Activated effector memory CD4-positive, alpha-beta T cell treated with Interleukin-2 at 50 U/mL for 16 hours (primary cell): ENCODE data around the gene SHC1.
"Not testable (repeated sequence)": the region's sequence is repeated elsewhere in the genome, so short reads cannot be mapped to it uniquely, and the experiment has no call there.

ENCODE experiments used
- DNase-seq: peaks from one replicate; pipeline ENCODE4 v3.0.0-alpha.2; 2020

SHC1 gene

DNA sequence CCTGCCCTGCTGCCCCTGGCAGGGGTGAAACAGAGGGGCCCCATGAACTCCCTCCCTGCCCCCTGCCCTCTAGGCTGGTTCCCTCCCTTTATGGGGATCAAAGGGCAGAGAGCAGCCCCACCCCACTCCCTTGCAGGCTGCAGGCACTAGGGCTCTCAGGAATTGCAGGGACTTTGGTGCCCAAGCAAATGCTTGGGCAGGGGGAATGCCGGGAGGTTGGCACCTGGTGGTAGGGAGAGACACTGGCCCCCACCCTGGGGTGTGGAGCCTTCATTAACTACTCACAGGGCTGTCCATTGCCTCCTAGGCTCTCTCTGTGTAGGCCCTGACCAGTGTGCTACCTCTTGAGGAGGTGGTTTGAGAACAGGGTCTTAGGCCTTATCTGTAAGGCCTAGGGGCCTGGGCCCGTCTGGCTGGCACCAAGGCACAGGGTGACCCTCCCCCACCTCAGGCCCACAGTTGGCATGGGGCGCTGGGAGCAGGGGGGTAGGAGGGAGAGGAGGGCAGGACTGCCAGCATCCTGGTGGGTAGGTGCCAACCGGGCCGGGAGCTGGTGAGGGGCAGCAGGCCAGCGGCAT is 36.8 kb upstream of the SHC1 start:
- no peak for DNase-seq

- DNase-seq: no peak
These were observed 36.1 kb upstream of the SHC1 start for GRCh38 chr1:155006601-155007101.

- DNase-seq: no peak
These were observed 34.8 kb upstream of the SHC1 start for GRCh38 chr1:155005076-155006011.

GRCh38 chr1:155004352-155005075 is 34.0 kb upstream of the SHC1 start:
- no peak for DNase-seq

GRCh38 chr1:155003766-155004351 is 33.3 kb upstream of the SHC1 start:
- no peak for DNase-seq

GRCh38 chr1:155003227-155003765 is 32.7 kb upstream of the SHC1 start:
- DNase-seq: no peak

- no peak for DNase-seq
These were observed 32.1 kb upstream of the SHC1 start, which contains the start of gene ZBTB7B for GRCh38 chr1:155002464-155003226. Gene ZBTB7B, plus strand, starts transcription at chr1:155002802. Its CDS starts 11,859 bp downstream, at chr1:155014661.

GRCh38 chr1:155001675-155002463 is 31.3 kb upstream of the SHC1 start:
- peak; percentile 97 for DNase-seq

DNA sequence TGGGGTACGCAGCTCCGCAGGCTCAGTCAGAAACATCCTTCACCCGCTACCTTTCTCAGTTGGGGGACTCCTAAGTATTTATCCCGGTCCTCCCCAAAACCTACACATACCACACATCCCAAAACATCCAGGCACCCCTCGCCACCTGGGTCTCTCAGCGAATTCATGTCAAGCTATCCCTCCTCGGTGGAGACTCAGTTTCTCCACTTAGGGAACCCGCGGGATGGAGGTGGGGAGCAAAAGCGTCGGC is 30.8 kb upstream of the SHC1 start:
- no peak for DNase-seq

DNA sequence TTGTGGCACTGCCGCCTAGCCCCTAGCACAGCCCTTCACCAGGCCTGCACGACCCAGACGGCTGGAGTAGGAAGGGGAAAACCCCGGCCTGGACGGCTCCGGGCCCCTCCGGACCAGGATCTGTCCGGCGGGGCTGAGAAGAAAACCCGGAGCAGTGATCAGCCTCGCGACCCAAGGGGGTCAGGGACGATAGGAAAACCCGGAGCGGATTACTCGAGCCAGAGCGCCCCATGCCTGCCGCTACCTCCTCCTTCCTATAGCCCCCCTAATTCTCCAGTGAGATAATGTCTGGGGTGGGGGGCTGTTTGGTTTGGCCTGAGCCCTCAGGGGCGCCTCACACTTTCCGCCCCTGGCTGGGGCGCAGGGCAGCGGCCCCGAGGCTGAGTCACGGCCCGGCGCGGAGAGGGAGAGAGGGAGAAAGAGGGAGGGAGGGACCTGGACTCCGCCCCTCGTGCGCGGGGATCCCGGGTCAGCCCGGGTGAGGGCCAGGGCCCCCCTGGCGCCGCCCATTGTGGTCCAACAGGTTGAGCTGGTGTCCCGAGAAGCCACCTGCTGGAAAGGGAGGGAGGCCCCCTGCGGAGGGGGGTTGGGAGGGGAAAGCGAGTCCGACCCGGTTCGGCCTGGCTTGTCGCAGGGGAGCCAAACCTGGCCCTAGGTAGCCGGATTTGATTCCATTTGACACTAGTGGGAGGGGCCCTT is 30.3 kb upstream of the SHC1 start:
- peak; percentile 72 for DNase-seq

DNA sequence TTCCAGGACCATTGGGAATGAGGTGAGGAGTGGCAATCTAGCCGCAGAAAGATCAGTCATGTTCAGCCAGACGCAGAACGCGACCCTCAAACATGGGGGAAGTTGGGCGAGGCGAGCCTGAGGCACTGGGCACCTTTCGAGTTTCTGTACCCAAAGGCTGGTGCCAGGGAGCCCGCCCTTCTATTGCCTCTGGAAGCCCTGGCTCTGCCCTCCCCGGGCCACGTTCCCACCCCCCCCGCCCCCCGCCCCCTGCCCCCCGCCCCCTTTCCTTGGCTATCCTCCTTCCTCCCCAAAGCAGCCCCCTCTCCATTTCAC is 29.8 kb upstream of the SHC1 start:
- DNase-seq: no peak

DNA sequence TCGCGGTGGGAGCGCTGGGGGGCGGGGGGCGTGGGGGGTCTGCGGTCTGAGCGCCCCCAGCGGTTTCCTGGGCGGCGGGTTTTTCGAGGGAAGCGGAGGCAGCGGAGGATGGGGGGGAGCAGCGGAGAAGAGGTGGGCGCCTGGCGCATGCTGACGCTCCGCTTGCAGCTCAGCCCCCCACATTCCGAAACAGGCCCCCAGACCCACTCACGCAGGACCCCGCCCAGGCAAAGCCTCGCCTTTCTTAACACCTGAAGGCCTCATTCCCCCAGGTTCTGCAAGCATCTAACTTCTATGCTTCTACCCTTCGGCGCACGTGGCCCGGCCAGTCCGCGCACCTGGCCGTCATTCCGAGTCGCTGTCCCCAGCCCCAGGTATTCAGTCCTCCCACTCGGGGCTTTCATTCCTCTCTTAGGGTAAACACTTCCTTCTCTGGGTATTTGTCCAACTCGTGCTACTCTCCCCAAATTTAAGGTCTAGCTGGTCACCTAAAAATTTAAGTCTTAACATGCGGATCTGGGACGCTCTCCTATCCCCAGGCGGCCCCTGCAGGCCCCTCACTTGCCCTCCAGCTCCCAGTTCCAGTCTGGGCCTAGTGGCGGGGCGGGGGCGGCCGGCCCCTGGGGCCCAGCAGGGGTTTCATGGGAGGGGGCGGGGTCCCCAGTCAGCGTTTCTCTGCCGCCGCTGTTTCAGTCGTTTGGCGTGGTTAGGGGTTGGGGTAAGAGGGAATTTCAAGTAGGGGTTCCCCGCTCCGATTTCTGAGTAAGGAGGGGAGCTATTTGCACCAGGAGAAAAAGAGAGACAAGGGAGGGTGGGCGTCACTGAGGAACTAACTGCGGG is 29.2 kb upstream of the SHC1 start:
- no peak for DNase-seq

DNA sequence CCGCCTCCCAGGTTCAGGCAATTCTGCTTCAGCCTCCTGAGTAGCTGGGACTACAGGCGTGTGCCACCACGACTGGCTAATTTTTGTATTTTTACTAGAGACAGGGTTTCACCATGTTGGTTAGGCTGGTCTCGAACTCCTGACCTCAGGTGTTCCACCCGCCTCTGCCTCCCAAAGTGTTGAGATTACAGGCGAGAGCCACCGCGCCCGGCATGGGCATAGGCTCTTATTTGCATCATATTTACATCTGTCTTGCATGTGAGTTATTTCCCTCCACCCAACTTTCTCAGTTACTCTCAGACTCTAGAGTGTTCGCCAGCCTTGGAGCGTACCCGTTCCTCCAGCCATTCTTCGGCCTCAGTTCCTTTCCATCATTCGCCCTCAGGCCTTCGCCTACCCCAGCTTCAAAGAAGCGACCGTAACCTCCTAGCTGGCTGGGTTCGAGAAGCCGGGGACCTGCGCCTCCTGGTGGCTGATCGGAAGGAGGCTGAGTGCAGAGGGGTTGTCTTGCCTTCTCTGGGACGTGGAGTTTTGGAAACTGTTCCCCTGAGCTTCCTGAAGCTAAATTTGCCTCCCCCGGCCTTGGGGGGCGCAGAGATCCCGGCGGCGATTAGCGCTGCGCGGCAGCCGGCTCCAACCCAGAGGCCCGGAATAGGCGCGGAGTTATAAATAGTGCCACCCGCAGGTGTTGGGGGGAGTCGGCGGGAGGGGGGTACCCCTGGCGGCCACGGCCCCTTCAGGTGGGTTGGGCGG is 28.4 kb upstream of the SHC1 start:
- peak; percentile 51 for DNase-seq

DNA sequence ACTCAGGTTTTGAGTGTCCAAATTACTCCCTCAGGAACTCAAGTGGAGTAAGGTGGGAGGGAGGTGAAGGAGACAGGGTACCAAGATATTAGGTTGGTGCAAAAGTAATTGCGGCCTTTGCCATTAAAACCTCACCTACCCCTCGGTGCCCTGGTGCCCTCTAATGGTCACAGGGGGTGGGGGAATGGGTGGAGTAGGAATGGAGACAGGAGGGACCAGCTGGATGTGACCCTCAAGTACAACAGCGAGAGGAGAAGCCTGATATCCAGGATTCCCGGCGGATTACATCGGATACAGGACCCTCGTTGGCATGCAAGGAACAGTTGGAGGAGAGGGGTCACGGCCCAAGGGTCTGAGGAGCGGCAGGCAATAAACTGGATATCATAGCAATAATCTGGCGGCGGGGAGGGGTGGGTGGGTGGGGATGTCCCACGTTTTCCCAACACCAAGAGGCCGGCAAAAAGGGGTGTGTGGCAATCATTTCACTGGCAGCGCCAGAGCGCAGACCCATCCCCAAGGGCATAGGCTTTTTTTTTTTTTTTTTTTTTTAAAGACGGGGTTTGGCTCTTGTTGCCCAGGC is 27.7 kb upstream of the SHC1 start:
- DNase-seq: no peak

GRCh38 chr1:154996966-154997701 is 26.6 kb upstream of the SHC1 start:
- no peak for DNase-seq

GRCh38 chr1:154995301-154995983 is 24.9 kb upstream of the SHC1 start:
- not testable (repeated sequence) for DNase-seq

GRCh38 chr1:154994591-154994990 is 24.0 kb upstream of the SHC1 start:
- no peak for DNase-seq

DNA sequence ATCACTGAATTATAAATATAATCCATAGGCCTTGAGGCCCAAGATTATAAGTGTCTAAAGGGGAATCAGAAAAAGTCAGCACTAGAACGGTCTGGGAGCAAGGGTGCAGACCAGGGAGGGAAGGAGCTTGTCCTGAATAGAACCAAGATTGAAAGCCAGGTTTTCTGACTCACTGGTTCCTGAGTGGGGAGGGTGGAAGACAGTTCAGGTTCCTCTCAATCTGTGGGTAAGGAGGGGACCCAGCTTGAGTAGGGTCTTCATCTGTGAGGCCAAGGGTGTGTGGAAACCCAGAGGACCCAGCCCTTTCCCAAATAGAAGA is 23.7 kb upstream of the SHC1 start:
- DNase-seq: no peak
